Neural crest cell (in vitro differentiated cells): ENCODE results near the gene DIPK1C. TPM values are rescaled to one million over a fixed set of nuclear protein-coding genes. Genes with fewer than 3 reads are reported as not detected.

Experiments
- DNase-seq: peaks from one replicate; pipeline ENCODE4 v3.0.0; 2021; ENCODE audit warnings: low read depth, mixed read lengths, low spot score
- H3K27ac Mint-ChIP-seq: one replicate; pipeline ENCODE4 v1.8.0; 2021; ENCODE audit warnings: mild to moderate bottlenecking, mixed read lengths; ENCODE audit not compliant: unreplicated experiment
- H3K27me3 Mint-ChIP-seq: 2 replicates; pipeline ENCODE4 v1.8.0; 2021; ENCODE audit warnings: low read depth, mild to moderate bottlenecking, mixed read lengths
- H3K36me3 Mint-ChIP-seq: 2 replicates; pipeline ENCODE4 v1.8.0; 2021; ENCODE audit warnings: low read depth, mild to moderate bottlenecking, mixed read lengths
- H3K4me1 Mint-ChIP-seq: 2 replicates; pipeline ENCODE4 v1.8.0; 2021; ENCODE audit warnings: mixed read lengths
- H3K4me3 Mint-ChIP-seq: one replicate; pipeline ENCODE4 v1.8.0; 2021; ENCODE audit warnings: mild to moderate bottlenecking, mixed read lengths
- H3K9me3 Mint-ChIP-seq: 2 replicates; pipeline ENCODE4 v1.8.0; 2021; ENCODE audit warnings: mixed read lengths
- total RNA-seq: library from RNA; stranded (reverse); gene quantifications from 2 replicates; pipeline ENCODE4 v1.2.1, GENCODE V29; 2021
- TF ChIP-seq, protein P1 (sequence below): fragments of 200-600 bp; sonication (generic); conservative IDR thresholded peaks from 2 replicates; pipeline ENCODE4 v1.5.0; 2021; ENCODE audit warnings: antibody characterized with exemption, mild to moderate bottlenecking

Gene DIPK1C
- total RNA-seq, 1 donor from 2014 or later, result not detected

GRCh38 chr18:74500372-74500771, 43.3 kb upstream of the DIPK1C start:
- Mint-ChIP-seq H3K9me3 (no peaks in the 10 kb centered on the region), H3K27ac (no peak overlapping the region), H3K4me3 (no peak overlapping the region), H3K27me3 (no peaks in the 10 kb centered on the region), H3K36me3 (peaks cover 8% of the 10 kb centered on the region), H3K4me1 (peaks cover 41% of the 10 kb centered on the region)
- DNase-seq, result no peak
- TF ChIP-seq, protein P1, sequence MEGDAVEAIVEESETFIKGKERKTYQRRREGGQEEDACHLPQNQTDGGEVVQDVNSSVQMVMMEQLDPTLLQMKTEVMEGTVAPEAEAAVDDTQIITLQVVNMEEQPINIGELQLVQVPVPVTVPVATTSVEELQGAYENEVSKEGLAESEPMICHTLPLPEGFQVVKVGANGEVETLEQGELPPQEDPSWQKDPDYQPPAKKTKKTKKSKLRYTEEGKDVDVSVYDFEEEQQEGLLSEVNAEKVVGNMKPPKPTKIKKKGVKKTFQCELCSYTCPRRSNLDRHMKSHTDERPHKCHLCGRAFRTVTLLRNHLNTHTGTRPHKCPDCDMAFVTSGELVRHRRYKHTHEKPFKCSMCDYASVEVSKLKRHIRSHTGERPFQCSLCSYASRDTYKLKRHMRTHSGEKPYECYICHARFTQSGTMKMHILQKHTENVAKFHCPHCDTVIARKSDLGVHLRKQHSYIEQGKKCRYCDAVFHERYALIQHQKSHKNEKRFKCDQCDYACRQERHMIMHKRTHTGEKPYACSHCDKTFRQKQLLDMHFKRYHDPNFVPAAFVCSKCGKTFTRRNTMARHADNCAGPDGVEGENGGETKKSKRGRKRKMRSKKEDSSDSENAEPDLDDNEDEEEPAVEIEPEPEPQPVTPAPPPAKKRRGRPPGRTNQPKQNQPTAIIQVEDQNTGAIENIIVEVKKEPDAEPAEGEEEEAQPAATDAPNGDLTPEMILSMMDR, result no peak

- Mint-ChIP-seq H3K27ac (no peak overlapping the region), H3K4me3 (peak overlapping the region; percentile 22), H3K4me1 (peaks cover 42% of the 10 kb centered on the region), H3K27me3 (no peaks in the 10 kb centered on the region), H3K36me3 (peaks cover 8% of the 10 kb centered on the region), H3K9me3 (no peaks in the 10 kb centered on the region)
- no peak for DNase-seq
- TF ChIP-seq, protein P1, result no peak
These were observed 42.5 kb upstream of the DIPK1C start for GRCh38 chr18:74499633-74500032.

DNA sequence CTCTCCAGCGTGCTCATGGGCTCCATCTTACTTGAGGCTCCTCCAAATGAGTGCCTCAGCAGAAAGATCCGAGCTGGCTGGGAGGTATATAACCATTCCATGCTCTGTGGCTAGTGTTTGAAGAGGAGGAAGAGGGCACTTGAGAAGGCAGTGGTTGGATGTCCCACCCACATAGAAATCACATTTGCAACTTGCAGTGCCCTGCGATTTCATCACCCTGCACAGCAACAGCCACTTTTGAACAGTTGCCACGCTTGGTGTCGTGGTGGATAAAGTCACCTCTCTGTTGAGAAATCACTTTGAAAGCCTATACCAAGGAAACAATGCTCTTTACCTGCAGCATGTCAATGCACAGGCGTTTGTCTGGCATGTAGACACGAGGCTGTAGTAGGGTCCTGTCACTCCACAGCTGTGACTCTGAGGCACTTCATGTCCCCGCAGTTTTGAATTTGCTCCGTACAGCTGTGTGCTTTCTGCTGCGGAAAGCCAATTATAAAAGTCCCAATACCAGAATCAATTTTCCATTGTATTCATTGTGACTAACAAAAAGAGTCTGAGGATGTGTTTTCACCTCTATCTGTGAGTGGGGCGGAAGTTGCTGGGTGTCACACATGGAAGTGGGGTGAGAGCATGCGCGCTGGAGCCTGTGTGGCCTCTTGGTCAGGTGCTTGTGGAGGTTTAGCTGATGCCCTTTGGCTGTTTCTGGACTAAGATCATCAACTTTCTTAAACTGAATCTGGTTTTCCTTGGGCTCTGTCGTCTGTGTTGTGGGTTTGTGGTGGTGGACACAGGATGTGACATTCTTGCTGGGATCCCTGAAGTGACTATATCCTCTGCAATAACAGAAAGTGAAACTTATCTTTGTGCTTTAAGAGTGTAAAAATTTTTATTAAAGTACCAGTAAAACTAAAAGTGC, 41.9 kb upstream of the DIPK1C start:
- TF ChIP-seq, protein P1, result no peak
- Mint-ChIP-seq H3K4me1 (peaks cover 42% of the 10 kb centered on the region), H3K4me3 (peak overlapping the region; percentile 22), H3K9me3 (no peaks in the 10 kb centered on the region), H3K27me3 (no peaks in the 10 kb centered on the region), H3K27ac (peak overlapping the region; percentile 64), H3K36me3 (peaks cover 8% of the 10 kb centered on the region)
- DNase-seq, result no peak

- peak overlapping the region; percentile 75 for H3K27ac Mint-ChIP-seq
These were observed 40.7 kb upstream of the DIPK1C start for GRCh38 chr18:74497778-74498177.

GRCh38 chr18:74497324-74497676, 40.2 kb upstream of the DIPK1C start:
- H3K36me3 Mint-ChIP-seq, result peaks cover 8% of the 10 kb centered on the region
- TF ChIP-seq, protein P1, result no peak

More at GRCh38 chr18:74497778-74498177, 40.7 kb upstream of the DIPK1C start:
- Mint-ChIP-seq H3K36me3 (peaks cover 8% of the 10 kb centered on the region), H3K9me3 (no peaks in the 10 kb centered on the region), H3K4me1 (peaks cover 46% of the 10 kb centered on the region), H3K4me3 (peak overlapping the region; percentile 95), H3K27me3 (no peaks in the 10 kb centered on the region)
- DNase-seq, result no peak
- TF ChIP-seq, protein P1, result no peak

More at GRCh38 chr18:74497324-74497676, 40.2 kb upstream of the DIPK1C start:
- Mint-ChIP-seq H3K27me3 (no peaks in the 10 kb centered on the region), H3K27ac (peak overlapping the region; percentile 91), H3K4me3 (peak overlapping the region; percentile 95), H3K9me3 (no peaks in the 10 kb centered on the region), H3K4me1 (peaks cover 46% of the 10 kb centered on the region)
- DNase-seq, result no peak
